Measurements from ENCODE around the gene OTUD5.
A peak's percentile ranks its signal among the peaks of the same experiment; 100 is the strongest.
"Not testable (repeated sequence)": the region's sequence is repeated elsewhere in the genome, so short reads cannot be mapped to it uniquely, and the experiment has no call there.

OTUD5 gene

DNA sequence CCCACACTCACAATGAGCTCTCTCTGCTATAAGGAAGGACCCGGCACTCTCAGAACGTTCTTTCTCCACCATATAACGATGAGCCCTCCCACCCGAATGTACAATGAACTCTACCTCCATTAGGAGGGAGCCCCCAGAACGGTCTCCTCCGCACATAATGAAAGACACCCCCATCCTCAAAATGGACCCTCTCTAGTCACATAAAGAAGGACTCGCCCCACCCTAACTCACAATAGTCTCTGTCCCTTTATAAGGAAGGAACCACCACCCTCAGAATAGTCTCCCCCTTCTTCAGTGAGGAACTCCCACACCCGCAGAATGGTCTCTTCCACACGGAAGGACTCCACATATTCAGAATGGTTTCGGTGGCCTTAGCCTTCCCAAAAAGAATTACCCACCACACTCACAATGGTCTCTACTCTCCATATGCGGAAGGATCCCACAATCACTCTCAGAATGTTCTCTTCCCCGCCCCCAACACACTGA is 46.4 kb downstream of the OTUD5 start:
- DNase-seq: no peak

DNA sequence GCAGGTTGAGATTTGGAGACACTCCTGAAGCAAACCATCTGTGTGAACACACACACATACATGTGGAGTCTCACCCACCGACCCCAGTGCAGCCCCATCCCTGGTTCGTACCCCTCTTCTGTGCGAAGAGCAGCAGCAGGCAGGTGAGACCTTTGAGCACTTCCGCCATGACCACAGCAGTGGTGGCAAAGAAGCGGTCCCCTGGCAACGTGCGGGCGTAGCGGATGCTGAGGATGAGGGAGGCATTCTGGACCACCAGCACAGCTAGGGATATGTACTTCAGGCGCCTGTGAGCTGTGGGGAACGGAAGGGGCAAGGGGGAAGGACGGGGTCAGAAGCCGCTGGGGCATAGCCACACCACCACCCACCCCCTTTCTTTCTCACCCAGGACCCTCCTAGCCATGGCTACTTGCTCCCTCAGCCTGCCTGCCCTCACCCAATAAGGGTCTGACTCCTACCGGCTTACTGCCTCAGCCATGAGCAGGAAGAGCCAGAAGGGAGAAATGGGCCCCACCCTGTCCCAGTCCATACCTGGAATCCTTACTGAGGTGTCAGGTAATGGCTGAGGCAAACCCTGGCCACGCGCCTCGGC is 47.6 kb downstream of the OTUD5 start:
- no peak for DNase-seq

DNA sequence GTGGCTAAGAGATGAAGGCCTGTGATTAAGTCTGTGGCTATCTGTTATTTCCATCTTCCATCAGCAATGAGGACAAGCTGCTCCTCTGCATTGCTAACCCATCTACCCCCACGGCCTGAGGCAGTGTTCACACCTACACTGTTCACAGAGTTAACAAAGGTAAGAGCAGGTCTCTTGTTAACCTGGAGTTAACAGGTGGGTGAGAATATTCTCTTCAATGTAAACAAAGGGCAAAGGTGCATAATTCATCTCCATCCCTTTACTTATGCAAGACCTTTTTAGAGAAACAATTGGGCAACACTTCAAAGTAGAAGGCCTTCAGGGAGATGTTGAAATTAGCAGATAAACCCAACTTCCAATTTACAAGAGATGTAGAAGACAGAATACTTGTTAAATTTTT is 48.8 kb downstream of the OTUD5 start:
- DNase-seq: no peak

DNA sequence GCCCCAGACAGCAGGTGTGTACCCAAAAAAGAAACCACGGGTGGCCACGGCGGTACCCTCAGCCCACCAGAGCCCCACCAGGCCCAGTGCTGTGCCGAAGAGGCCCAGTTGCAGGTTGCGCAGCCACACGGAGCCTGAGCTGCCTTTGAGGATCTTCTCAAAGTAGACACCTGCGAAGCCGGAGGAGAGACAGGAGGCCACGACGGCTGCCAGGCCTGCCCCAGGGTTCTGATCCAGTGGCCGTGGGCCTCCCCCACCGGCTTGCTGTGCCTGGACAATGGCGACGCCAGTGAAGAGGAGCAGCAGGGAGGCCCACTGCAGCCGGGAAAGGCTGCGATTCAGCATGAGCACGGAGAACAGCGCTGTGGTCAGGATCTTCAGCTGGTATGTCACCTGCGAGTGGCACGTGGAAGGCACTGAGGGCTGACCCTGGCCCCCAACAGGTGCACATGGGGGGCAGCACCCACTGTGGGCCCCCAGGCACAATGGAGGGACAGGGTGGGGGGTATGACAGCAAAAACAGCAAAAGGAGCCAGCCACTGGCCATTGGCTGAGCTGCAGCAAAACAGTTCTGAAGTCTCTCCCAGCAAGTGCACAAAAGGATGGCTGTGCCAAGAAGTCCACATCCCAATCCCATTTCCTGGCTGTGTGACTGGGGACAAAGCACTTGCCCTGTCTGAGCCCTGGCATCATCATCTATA is 52.2 kb downstream of the OTUD5 start:
- DNase-seq: no peak

DNA sequence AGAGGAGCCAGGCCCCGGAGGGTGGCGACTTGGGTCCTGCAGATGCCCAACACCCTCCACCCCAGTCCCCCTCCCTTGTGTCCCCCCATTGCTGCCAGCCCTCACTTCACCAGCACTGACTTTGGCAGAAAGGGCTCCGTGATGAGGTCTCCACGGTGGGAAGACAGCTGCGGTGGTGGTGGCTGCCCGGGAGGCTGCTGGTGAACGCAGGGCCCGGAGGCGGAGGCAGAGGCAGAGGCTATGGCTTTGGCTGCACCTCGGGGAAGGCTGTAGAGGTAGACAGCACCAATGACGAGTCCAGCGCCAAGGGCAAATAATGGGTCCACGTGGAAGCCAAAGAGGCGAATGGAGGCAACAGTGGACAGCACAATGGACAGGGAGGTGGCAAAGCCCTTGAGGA is 52.8 kb downstream of the OTUD5 start:
- no peak for DNase-seq

DNA sequence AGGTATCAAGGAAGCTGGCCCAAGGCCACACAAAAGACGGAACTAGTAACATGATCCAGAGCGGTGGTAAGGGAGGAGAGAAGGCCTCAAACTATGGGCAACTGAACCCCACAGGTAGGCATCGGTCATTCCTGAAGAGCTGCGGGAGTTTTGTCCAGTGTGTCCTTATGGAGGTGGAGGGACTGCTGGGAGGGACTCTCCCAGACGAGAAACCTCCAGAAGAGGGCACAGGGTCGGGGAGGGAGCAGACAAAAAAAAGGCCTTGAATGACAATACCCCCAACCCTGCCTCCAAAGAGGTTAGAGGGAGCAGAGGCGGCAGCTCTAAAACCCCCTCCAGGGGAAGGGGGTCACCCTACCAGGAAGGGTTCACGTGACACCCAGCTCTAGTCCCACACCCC is 53.2 kb downstream of the OTUD5 start:
- DNase-seq: no peak

DNA sequence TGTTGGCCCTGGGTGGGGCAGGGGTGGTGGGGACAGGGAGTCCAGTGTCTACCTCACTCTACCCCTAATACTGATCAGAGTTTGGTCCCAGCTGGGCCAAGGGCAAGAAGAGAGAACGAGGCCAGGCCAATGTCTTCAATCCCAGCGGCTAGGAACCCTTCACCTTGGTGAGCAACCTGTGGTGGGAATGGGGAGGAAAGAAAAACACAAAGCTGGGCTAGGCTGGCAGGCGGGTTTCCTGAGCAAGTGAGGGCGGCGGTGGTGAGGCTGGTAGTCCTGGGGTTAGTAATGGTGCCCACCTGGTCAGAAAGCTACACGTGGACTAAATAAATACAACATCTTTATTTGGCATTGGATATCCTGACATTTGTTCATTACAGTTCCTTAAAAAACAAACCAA is 54.1 kb downstream of the OTUD5 start:
- no peak for DNase-seq

DNA sequence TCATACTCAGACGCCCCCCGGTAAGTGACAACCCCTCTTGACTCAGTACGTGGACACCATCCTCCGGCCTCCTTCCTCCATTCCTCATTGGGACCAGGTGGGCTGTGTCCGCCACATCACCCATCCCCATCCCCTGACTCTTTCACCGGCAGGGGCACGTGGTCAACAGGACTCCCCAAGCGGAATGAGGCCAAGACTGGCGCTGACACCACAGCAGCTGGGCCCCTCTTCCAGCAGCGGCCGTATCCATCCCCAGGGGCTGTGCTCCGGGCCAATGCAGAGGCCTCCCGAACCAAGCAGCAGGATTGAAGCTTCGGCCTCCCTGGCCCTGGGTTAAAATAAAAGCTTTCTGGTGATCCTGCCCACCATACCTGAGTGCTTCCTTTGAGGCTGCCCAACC is 54.6 kb downstream of the OTUD5 start:
- no peak for DNase-seq

DNA sequence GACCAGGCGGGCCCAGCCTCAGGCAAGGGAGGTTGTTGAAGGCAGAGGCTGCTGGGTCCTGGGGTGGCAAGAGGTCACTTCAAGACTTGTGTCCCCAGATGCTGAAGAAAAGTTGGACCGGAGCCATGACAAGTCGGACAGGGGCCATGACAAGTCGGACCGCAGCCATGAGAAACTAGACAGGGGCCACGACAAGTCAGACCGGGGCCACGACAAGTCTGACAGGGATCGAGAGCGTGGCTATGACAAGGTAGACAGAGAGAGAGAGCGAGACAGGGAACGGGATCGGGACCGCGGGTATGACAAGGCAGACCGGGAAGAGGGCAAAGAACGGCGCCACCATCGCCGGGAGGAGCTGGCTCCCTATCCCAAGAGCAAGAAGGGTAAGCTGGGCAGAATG is 55.3 kb downstream of the OTUD5 start:
- no peak for DNase-seq

DNA sequence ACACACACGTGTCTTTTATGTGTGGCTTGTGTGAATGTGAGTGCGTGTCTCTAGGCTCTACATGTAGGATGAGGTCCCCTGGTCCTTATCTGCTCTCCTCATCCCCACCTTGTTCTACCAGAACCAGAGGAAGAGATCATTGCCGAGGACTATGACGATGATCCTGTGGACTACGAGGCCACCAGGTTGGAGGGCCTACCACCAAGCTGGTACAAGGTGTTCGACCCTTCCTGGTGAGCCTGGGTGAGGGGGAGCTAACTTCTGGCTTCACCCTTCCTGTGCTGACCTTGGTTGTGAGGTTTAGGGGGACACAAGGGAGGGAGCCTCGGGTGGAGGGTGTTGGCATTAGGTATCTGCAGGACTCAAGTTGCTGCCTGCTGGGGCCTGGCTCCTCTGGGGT is 56.3 kb downstream of the OTUD5 start:
- no peak for DNase-seq

DNA sequence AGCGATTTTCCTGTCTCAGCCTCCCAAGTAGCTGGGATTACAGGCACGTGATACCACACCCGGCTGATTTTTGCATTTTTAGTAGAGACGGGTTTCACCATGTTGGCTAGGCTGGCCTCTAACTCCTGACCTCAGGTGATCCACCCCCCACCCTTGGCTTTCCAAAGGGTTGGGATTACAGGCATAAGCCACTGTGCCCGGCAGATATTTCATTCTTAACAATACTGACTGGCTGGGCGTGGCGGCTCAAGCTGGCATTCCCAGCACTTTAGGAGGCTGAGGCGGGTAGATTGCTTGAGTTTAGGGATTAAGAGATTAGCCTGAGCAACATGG is 58.4 kb downstream of the OTUD5 start:
- no peak for DNase-seq

DNA sequence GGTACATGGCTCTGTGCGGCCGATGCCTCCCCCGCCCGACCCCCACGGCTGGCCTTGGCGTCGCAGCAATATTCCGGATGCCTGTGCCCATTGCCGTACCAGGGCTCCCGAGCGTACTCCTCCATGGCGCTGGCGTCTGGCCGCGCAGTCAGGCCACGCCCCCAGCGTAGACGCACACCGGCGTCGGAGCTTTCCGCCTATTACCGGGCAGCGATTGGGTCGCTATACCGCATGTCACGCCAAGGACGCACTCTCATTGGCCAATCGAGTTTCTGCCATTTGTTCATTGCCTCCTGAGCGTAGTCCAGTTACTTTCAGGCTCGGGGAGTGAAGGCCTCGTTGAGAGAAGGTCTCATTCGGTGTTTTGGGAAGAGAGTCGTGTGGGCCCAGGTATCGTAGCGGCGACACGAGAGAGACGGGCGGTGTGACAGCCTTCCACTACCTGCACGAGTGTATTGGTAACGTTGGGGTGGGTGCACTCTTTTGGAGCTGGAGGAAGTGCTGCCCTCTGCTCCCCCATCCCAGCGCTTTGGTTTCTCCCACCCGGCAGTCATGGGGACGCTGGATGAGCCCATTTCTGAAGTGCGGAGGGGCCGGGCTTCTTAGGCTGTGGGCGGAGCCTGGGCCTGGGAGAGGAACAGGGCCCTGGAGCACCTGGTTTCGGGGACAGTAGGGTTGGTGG is 59.6 kb downstream of the OTUD5 start, which contains the start of the genes PQBP1 and TIMM17B:
PQBP1 (plus strand) TSS at position 306 of the 682 bp plus-strand sequence. CDS start 580 bp downstream, outside the sequence.
TIMM17B (minus strand) TSS at position 144 of the 682 bp plus-strand sequence; CDS start at position 125, 19 bp downstream.
- peak; percentile 89 for DNase-seq

DNA sequence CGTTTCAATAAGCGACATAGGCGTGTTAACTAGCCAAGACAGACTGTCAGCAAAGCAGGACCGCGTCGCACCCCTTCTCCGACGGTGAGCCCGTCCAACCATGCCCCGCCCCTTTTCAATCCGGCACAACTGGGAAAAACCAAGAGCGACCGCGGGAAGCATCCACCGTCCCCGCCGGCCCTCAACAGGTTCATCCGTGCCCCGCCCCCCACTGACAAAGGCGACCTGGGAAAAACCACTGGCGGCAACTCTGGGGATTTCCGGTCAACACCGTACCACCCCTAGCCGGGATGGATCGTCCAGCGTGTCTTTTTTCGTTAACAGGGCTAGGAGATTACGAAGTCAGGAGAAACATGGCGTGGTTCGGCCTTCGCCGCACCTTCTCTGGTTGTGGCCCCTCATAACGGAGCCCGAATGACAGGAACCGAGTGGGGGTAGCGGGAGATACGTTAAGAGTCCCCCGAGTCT is 60.2 kb downstream of the OTUD5 start:
- DNase-seq: peak; percentile 44

DNA sequence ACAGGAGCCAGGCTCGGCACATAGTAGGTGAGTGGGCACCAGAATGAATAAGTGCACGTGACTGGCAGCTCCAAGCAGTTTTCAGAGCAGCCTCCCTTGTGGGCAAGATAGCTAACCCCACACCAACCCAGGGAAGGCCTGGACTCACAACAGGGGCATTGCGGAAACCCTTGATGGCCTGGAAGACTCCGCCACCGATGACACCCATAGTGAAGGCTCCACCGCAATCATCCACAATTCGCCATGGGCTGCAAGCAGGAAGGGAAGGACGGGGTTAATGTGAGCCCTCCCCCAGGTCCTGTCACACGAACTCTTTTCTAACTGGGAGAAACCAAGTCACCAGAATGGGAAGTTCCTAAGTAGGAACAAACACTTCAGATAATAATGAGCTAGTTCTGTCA is 60.8 kb downstream of the OTUD5 start:
- no peak for DNase-seq

DNA sequence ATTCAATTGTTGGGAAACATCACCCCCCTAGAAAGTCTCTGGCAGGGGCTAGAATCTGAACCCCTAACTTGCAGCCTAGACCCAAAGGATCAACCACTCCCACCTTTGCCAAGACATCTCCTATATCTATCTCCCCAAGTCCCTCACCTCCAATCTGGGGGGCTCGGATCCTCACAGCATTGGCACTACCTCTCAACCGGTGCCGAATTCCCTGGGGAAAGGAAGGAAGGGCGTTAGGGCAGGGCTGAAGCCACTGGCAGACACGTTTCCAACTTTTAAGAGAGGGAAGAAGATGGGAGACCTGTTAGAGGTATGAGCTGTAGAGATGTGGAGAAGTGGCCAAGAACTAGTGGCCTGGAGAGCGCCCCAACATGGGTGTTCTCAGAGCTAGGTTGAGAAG is 62.5 kb downstream of the OTUD5 start:
- DNase-seq: no peak

DNA sequence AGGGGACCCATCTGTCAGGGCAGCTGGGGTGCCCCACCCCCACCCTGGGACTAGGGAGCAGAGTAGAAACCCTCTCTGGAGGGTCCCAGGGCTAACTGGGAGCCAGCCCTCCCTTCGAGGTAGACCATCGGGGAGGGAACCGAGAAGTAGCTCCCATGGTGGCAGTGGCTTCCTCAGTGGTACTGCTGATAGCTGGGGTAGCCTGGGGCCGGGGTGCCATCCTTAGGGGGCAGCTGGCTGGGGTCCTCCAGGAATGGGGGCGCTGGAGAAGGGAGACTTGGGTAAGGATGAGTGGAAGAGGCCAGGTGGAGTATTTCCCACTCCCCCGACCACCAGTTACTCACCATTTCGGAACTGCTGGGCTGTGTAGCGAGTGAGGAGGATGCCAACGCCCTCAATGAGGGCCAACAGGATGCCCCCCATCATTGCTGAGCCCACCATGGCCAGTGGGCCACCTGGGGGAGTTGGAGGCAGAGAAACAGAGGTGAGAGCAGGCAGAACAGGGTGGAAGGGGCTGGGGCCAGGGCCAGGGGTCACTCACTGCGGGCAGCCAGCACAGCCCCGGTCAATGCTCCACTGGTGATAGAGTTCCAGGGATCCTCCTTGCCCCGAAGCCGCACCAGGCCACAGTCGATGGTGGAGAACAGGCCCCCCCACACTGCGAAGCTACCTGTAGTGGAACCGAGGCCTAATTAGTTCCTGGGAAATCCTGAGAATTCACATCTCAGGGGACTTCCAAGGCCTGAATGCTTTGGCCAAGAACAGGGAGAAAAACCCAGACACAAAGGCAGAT is 63.7 kb downstream of the OTUD5 start:
- DNase-seq: no peak

DNA sequence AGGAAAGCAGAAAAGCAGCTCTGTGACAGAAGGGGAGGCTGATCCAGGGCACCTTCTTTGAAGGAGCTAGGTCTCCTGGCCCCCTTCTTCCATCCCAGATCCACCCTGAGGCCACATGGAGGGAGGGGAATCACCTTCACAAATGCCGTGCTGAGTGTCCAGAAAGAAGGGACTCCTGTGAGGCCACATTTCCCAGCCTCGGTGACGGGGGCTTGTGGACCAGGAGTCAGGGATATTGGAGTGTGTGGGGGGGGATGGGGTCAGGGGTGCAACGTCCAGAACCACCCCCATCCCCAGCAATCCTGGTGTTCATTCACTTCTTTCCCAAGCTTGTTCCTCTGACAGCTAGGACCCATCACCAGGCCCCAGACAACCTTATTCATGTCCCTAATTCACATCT is 64.5 kb downstream of the OTUD5 start:
- DNase-seq: no peak

DNA sequence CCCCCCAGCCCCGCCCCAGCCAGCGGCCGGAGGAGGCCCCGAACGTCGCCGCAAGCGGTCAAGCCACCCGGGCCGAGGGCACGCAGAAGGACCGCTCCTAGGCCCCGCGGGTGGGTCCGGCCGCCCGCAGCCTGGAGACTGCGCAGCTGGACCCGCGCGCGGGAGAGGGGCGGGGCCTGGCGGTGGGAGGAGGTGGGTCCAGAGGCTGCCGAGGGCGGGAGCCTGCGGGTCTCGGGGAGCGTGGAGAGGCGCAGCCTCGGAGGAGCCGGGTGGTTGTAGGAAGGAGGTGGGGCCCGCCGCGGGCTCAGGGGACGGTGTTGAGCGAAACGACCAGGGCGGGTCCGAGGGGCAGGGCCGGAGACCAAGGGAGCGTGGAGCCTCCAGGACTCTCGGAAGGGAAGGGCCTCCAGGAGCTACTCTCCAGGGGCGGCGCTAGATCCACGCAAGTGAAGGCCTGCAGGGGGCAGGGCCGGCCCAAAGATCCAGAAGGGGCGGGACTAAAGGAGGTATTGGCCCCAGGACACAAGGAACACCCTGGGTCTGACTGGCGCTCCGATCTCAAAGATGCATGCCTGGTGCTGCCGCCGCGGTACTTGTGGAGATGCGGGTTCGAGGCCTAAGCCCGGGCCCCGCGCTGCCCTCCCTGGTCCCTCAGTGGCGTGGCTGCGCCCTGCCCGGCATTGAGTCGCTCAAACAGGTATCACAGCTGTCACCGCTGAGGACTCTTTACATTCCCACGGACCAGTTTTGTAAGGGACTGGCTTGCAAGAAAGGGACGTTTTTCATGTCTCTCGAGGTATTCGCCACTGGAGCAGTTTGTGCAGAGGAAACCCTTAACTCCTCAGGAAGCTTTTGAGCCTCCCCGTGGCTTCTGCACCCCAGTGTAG is 65.8 kb downstream of the OTUD5 start:
- peak; percentile 77 for DNase-seq

DNA sequence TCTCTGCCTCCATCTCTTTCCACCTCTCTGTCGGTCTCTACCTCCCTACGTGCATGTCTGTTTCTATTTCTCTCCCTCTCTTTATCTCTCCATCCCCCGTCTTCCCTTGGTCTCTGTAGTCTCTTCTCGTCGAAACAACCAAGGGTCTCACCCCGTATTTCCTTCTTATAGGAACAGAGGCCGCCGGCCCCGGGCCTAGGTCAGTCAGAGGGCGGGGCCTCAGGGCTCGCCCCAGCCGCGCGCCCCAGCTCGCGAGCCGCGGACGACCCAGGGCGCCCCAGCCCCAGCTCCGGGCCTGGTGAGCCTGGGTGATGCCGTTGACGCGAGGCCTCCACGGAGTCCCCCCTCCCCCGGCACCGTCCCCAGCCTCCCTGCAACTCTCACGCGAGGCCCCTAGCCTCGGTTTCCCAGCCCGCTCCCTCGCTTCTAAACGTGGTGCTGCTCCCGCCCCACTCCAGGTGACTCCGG is 66.4 kb downstream of the OTUD5 start:
- no peak for DNase-seq

DNA sequence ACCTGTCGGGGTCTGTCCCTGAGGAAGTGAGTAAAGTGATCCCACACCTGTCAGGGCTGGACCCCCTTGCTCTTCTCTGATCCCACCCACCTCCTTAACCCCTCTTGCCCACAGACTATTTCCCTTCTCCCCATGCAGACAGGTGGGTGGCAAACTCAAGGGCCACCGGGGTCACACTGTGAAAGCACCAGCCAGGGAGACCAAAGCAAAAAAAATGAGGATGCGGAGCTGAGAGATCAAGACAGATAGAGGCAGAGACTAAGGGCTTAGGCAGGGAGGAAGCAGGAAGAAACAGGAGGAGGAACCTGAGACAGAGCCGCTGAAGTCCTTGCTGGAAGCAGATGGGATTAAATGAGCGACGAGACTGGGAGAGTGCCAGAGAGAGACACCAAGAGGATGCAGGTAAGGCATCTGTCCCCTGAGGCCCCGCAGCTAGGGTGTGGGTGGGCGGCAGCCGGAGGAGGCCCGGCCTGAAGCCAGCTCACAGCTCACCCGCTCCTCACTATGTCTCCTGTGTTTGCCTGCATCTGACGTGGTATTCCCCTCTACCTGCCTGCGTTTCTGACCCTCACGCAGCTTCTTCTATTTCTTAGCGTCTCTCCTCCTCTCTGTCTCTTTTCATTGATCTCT is 67.0 kb downstream of the OTUD5 start:
- no peak for DNase-seq

DNA sequence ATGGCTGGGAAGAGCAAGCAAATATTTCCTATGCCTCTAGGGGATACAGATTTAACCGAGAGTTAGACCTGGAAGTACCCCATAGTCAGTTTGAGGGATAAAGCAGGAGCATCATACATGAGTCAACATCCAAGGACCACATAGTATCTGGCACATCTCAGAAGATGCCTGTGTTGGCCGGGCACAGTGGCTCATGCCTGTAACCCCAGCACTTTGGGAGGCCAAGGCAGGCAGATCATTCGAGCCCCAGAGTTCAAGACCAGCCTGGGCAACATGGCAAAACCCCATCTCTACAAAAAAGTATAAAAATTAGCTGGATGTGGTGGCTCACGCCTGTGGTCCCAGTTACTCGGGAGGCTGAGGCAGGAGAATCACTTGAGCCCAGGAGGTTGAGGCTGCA is 70.8 kb downstream of the OTUD5 start:
- DNase-seq: not testable (repeated sequence)

DNA sequence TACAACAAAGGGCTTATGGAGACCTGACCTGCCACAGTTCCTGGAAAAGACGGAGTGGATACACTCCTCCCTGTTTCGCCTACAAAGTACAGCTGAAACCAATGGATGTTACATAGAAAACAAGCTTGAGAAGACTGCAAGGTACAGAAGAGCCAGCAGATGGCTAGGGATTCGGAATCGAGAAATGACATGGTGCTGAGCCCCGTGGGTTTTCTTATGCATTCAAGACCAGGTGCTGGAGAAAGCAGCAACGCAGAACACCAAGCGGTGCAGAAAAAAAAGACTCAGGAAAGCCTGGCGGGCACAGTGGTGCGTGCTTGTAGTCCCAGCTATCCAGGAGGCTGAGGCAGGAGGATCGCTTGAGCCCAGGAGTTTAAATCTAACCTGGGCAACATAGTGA is 73.7 kb downstream of the OTUD5 start:
- DNase-seq: no peak

Measured in DMS 273 treated with DMSO at 0.1 percent for 48 hours (cell line).